GM13977 (cell line): ENCODE data around the gene RMND5B.
"Not testable (repeated sequence)": the region's sequence is repeated elsewhere in the genome, so short reads cannot be mapped to it uniquely, and the experiment has no call there.

ENCODE experiments used
- DNase-seq: peaks from one replicate; pipeline ENCODE4 v3.0.0; 2012; ENCODE audit warnings: low spot score
- CTCF ChIP-seq: IDR thresholded peaks from 2 replicates; pipeline ENCODE4 v1.5.1; 2012; ENCODE audit warnings: mild to moderate bottlenecking, control low read depth; ENCODE audit not compliant: insufficient read depth; ENCODE audit errors: extremely low read depth, missing control alignments
- in situ Hi-C: fragments of 300-500 bp; cut with MboI; formaldehyde crosslinking; loops from one replicate; pipeline ENCODE4 v1.12.0; 2022; ENCODE audit warnings: low sequenced_read_pairs, low pct_unique_long_range_greater_than_20kb, mixed read lengths, inconsistent platforms; ENCODE audit not compliant: unreplicated experiment

The RMND5B gene

GRCh38 chr5:178129296-178129695, 1.5 kb upstream of the RMND5B start:
- in situ Hi-C loops = no loop called here

DNA sequence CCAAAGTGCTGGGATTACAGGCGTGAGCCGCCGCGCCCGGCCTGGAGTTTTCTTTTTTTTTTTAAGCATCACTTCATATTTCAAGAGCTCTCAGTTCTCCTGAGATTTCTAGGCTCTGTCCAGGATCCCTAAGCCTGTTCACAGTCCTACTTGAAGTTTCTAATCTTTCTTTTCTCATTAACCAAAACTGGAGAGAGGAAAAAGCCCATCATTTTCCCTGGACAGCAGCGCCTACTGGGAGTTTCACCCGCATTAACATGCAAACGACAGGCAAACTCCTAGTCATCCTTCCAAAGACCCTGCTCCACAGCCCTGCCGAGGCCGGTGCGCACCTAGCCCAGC, 609 bp upstream of the RMND5B start:
- in situ Hi-C loops, DNase-seq: not testable (repeated sequence)

More at GRCh38 chr5:178129296-178129695, 1.5 kb upstream of the RMND5B start:
- no peak for DNase-seq
- no peak for TF ChIP-seq CTCF

- TF ChIP-seq CTCF = no peak
- in situ Hi-C loops = no loop called here
- DNase-seq = peak; percentile 50
These were observed 707 bp downstream of the RMND5B start for GRCh38 chr5:178131446-178131996.

GRCh38 chr5:178136990-178137389, 6.2 kb downstream of the RMND5B start:
- in situ Hi-C loops = no loop called here
- TF ChIP-seq CTCF = no peak
- DNase-seq = no peak

- DNase-seq = no peak
- TF ChIP-seq CTCF = no peak
- in situ Hi-C loops = no loop called here
These were observed 7.2 kb downstream of the RMND5B start for GRCh38 chr5:178137991-178138390.

- TF ChIP-seq CTCF = no peak
- in situ Hi-C loops = no loop called here
- no peak for DNase-seq
These were observed 10.7 kb downstream of the RMND5B start for GRCh38 chr5:178141550-178141949.

- TF ChIP-seq CTCF = no peak
- in situ Hi-C loops = no loop called here
These were observed 11.8 kb downstream of the RMND5B start for GRCh38 chr5:178142642-178143041.

More at GRCh38 chr5:178142642-178143041, 11.8 kb downstream of the RMND5B start:
- DNase-seq = no peak
